HepG2 (cell line): Measurements from ENCODE around the gene NCOA3. TPM values are rescaled to one million over a fixed set of nuclear protein-coding genes. Genes with fewer than 3 reads are reported as not detected.

Experiments used
- ATAC-seq: fragments of 200-7000 bp; cut with Tn5 transposase; 3 replicates; pipeline ENCODE4 v1.9.1; 2020; ENCODE audit warnings: mild to moderate bottlenecking, moderate library complexity
- BruUV-seq: library from RNA; stranded (reverse); fragments of 400-500 nt; replicated peaks from 2 replicates; lab custom pipeline; 2021; lab: Mats Ljungman, UMichigan
- CTCF ChIA-PET: fragments of 300-600 bp; formaldehyde crosslinking; extraction: SDS; loops from one replicate; lab custom pipeline; 2021; ENCODE audit warnings: low total read pairs, inconsistent platforms, low intra/inter-chr PET ratio; lab: Yijun Ruan, JAX
- POLR2A ChIA-PET: fragments of 350-600 bp; sonication (Branson Sonifier 250); formaldehyde crosslinking; loops from one replicate; lab custom pipeline; 2020; ENCODE audit warnings: antibody characterized with exemption, inconsistent platforms; lab: Yijun Ruan, JAX
- DNase-seq: peaks from one replicate; pipeline ENCODE4 v3.0.0-alpha.2; 2015; ENCODE audit warnings: low spot score
- FAIRE-seq: peaks from 3 replicates; lab custom pipeline; 2011; peaks lifted over from hg19 to GRCh38; lab: Jason Lieb, UNC
- H2AFZ ChIP-seq: one replicate; pipeline ENCODE4 v1.6.1; 2011; ENCODE audit warnings: low read length, inconsistent platforms
- H3K27ac ChIP-seq: fragments of 300-600 bp; 3 replicates; pipeline ENCODE4 v1.8.0; 2011; ENCODE audit warnings: mixed run types, mild to moderate bottlenecking, mixed read lengths, low read length, inconsistent platforms; ENCODE audit not compliant: insufficient read depth; ENCODE audit errors: extremely low read length
- H3K27me3 ChIP-seq, 2 experiments: fragments of 200-600 bp in 1 of 2; 2 replicates in 1 of 2; 3 replicates in 1 of 2; pipeline versions ENCODE4 v1.6.0 to v1.8.0; 2011; ENCODE audit warnings: low read length in 2 of 2, mild to moderate bottlenecking in 2 of 2, moderate library complexity in 2 of 2, inconsistent platforms in 1 of 2; ENCODE audit not compliant: insufficient read depth in 2 of 2, control insufficient read depth in 1 of 2
- H3K36me3 ChIP-seq, 2 experiments: fragments of 200-600 bp in 1 of 2; replicated peaks in 1 of 2; 2 replicates in 1 of 2; 3 replicates in 1 of 2; pipeline versions ENCODE4 v1.5.1 to v1.8.0; 2011; ENCODE audit warnings: low read length in 2 of 2, inconsistent platforms in 1 of 2; ENCODE audit not compliant: insufficient read depth in 2 of 2, control insufficient read depth in 1 of 2
- H3K4me1 ChIP-seq: 2 replicates; pipeline ENCODE4 v1.5.1; 2012; ENCODE audit warnings: low read length, inconsistent platforms; ENCODE audit not compliant: insufficient read depth
- H3K4me2 ChIP-seq: 2 replicates; pipeline ENCODE4 v1.6.0; 2011; ENCODE audit warnings: low read depth, low read length, inconsistent platforms
- H3K4me3 ChIP-seq, 3 experiments: fragments of 200-600 bp in 1 of 3; sonication (generic), shearing (Covaris generic) in 1 of 3; replicated peaks in 1 of 3; 2 replicates each; pipeline ENCODE4 v1.5.1; 2011 to 2016; ENCODE audit warnings: low read length in 3 of 3, inconsistent platforms in 2 of 3, low read depth in 2 of 3, mild to moderate bottlenecking in 2 of 3, control low read depth in 1 of 3, mixed read lengths in 1 of 3; ENCODE audit not compliant: insufficient read depth in 1 of 3
- H3K79me2 ChIP-seq: one replicate; pipeline ENCODE4 v1.6.1; 2011; ENCODE audit warnings: low read length, inconsistent platforms; ENCODE audit not compliant: insufficient read depth
- H3K9ac ChIP-seq: 2 replicates; pipeline ENCODE4 v1.6.0; 2011; ENCODE audit warnings: mild to moderate bottlenecking, low read depth, low read length, inconsistent platforms; ENCODE audit not compliant: insufficient read depth
- H3K9me3 ChIP-seq: 2 replicates; pipeline ENCODE4 v1.5.1; 2012; ENCODE audit warnings: mild to moderate bottlenecking, low read length
- H4K20me1 ChIP-seq: 2 replicates; pipeline ENCODE4 v1.6.0; 2011; ENCODE audit warnings: inconsistent platforms, mild to moderate bottlenecking, low read length, moderate library complexity; ENCODE audit not compliant: insufficient read depth
- BRCA1 ChIP-seq: sonication (generic); formaldehyde crosslinking; IDR thresholded peaks from 2 replicates; pipeline ENCODE4 v1.4.0; 2020; ENCODE audit warnings: missing genetic modification reagents
- MAFF ChIP-seq: IDR thresholded peaks from 2 replicates; pipeline ENCODE4 v1.6.1; 2011; ENCODE audit warnings: low read depth, low read length, improper control_type of control experiment
- MAFK ChIP-seq, 2 experiments: IDR thresholded peaks in 1 of 2; conservative IDR thresholded peaks in 1 of 2; 2 replicates each; pipeline ENCODE4 v1.6.1; 2011; ENCODE audit warnings: improper control_type of control experiment in 2 of 2, low read length in 2 of 2
- ZNF563 ChIP-seq: sonication (generic); formaldehyde crosslinking; IDR thresholded peaks from 2 replicates; pipeline ENCODE4 v1.8.0; 2022; ENCODE audit warnings: mild to moderate bottlenecking, moderate library complexity, missing genetic modification reagents
- ZNF652 ChIP-seq: IDR thresholded peaks from 2 replicates; pipeline ENCODE4 v1.6.1; 2016; ENCODE audit warnings: low read depth, borderline replicate concordance
- WGBS: methylation state at CpG from one replicate; pipeline ENCODE4 v1.1.6; 2017; ENCODE audit warnings: low lambda C conversion rate; 5-methylcytosine and 5-hydroxymethylcytosine counted together
- in situ Hi-C: cut with HindIII; loops from 2 replicates; pipeline ENCODE4 v1.10.0; 2017; ENCODE audit warnings: low pct_unique_long_range_greater_than_20kb; ENCODE audit not compliant: extremely low pct_ligation_motif_present
- intact Hi-C: fragments of 100-400 bp; cut with micrococcal nuclease; formaldehyde crosslinking; loops from one replicate; pipeline ENCODE4 v1.10.0; 2022; ENCODE audit not compliant: unreplicated experiment
- polyA plus RNA-seq, 8 experiments: library from polyadenylated mRNA; depleted of rRNA in 3 of 8; stranded (reverse) in 7 of 8; unstranded in 1 of 8; fragments of >200 nt; fragmentation: Illumina TruSeq in 4 of 8; extraction: Trizol in 4 of 8; gene quantifications; 2 replicates each; pipeline versions ENCODE4 v1.2.1 to v1.2.3, GENCODE V29; 2011 to 2016; ENCODE audit warnings: low read depth in 4 of 8, missing spikeins in 1 of 8, mixed read lengths in 1 of 8; ENCODE audit not compliant: insufficient read depth in 1 of 8
- total RNA-seq, 5 experiments: library from RNA; depleted of rRNA; stranded (reverse); fragments of >200 nt; fragmentation: Illumina TruSeq; extraction: Trizol; gene quantifications; 2 replicates each; pipeline ENCODE4 v1.2.3, GENCODE V29; 2016; ENCODE audit warnings: low read depth in 1 of 5
- TF ChIP-seq, protein P1 (sequence below): sonication (generic); formaldehyde crosslinking; IDR thresholded peaks from 2 replicates; pipeline ENCODE4 v1.5.0; 2020; ENCODE audit warnings: mild to moderate bottlenecking, missing genetic modification reagents, moderate library complexity
- TF ChIP-seq, protein P2 (sequence below): sonication (generic); formaldehyde crosslinking; IDR thresholded peaks from 2 replicates; pipeline ENCODE4 v1.5.1; 2020; ENCODE audit warnings: mild to moderate bottlenecking, missing genetic modification reagents, borderline replicate concordance

NCOA3 gene
- total and polyA plus RNA-seq, 2 of the 13 experiments (the other 11 are each of a cell fraction or from before 2014, with no cell fraction given), result 35.0 to 56.8 TPM

DNA sequence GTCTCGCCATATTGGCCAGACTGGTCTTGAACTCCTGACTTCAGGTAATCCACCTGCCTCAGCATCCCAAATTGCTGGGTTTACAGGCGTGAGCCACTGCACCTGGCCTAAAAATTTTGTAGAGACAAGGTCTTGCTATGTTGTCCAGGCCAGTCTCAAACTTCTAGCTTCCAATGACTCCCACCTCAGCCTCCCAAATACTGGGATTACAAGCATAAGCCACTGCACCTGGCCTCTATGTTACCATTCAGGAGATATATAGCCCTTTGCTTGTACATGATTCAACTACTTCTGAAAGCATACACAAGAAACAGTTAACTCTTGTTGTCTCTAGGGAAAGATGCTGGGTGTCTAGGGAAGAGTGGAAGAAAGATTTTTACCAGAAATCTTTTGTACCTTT, 19.0 kb upstream of the NCOA3 start:
- Histone ChIP-seq H3K27me3 (no peaks in the 10 kb centered on the region), H3K4me2 (no peak overlapping the region), H3K9ac (no peak overlapping the region), H3K4me3 (no peak overlapping the region), H4K20me1 (no peaks in the 10 kb centered on the region), H3K79me2 (no peaks in the 10 kb centered on the region), H2AFZ (no peak overlapping the region), H3K4me1 (peaks cover 31% of the 10 kb centered on the region), H3K27ac (no peak overlapping the region), H3K36me3 (no peaks in the 10 kb centered on the region), H3K9me3 (no peaks in the 10 kb centered on the region)
- TF ChIP-seq ZNF563 (CRISPR knock-in tag), result 0 out of 2 replicates have a peak, but pooled peaks have one; percentile 30
- TF ChIP-seq, protein P1, sequence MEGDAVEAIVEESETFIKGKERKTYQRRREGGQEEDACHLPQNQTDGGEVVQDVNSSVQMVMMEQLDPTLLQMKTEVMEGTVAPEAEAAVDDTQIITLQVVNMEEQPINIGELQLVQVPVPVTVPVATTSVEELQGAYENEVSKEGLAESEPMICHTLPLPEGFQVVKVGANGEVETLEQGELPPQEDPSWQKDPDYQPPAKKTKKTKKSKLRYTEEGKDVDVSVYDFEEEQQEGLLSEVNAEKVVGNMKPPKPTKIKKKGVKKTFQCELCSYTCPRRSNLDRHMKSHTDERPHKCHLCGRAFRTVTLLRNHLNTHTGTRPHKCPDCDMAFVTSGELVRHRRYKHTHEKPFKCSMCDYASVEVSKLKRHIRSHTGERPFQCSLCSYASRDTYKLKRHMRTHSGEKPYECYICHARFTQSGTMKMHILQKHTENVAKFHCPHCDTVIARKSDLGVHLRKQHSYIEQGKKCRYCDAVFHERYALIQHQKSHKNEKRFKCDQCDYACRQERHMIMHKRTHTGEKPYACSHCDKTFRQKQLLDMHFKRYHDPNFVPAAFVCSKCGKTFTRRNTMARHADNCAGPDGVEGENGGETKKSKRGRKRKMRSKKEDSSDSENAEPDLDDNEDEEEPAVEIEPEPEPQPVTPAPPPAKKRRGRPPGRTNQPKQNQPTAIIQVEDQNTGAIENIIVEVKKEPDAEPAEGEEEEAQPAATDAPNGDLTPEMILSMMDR (CRISPR knock-in tag), result no peak
- ChIA-PET POLR2A (interaction anchor here (1.3 kb wide), 1 partner anchor 18 kb away, joined by 3 read pairs; no protein-coding TSS in a partner anchor), CTCF (no interaction called here)
- ATAC-seq (no peak), DNase-seq (no peak), FAIRE-seq (no peak)
- WGBS, result 93% methylated on average over 2 of the region's 2 CpGs
- intact Hi-C loops (no loop called here), in situ Hi-C loops (no loop called here)
- no TSS peak for BruUV-seq

DNA sequence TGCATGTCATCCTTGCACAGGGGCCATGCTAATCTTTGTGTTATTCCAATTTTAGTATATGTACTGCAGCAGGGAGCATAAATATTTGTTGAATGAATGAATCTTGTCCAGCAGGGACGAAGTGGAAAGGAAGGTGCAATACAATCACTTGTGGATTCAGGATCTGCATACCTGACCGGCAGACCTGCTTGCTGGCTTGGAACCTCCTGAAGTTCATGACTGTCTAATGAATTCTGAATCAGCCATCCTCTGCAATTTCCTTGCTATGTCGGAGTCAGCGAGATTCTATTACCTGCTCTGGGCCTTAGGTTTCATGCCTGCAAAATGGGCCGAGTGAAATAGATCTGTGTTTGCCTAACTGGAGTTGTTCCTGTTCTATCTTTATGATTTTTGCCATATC, 17.4 kb upstream of the NCOA3 start:
- intact Hi-C loops (no loop called here), in situ Hi-C loops (no loop called here)
- ATAC-seq (no peak), FAIRE-seq (no peak), DNase-seq (no peak)
- Histone ChIP-seq H3K79me2 (no peaks in the 10 kb centered on the region), H2AFZ (no peak overlapping the region), H3K9ac (no peak overlapping the region), H4K20me1 (no peaks in the 10 kb centered on the region), H3K4me1 (peaks cover 21% of the 10 kb centered on the region), H3K27me3 (no peaks in the 10 kb centered on the region), H3K9me3 (no peaks in the 10 kb centered on the region), H3K4me2 (no peak overlapping the region), H3K27ac (no peak overlapping the region), H3K36me3 (no peaks in the 10 kb centered on the region), H3K4me3 (no peak overlapping the region)
- POLR2A ChIA-PET, result interaction anchor here (1.3 kb wide), 1 partner anchor 20 kb away, joined by 3 read pairs; no protein-coding TSS in a partner anchor
- CTCF ChIA-PET, result no interaction called here
- 92% methylated on average over 5 of the region's 5 CpGs for WGBS
- TF ChIP-seq MAFF (peak; percentile 28; the same call in 1 of the 2 replicates), MAFK (conservative IDR thresholded peaks at IDR 0.05 in 1 of 2, IDR thresholded peaks at IDR 0.05 in 1 of 2; ENCODE audit: low read length in 2 of 2) (peak; percentile 23 to 42; a peak in 2 of 4 replicates), BRCA1 (no peak), ZNF652 (CRISPR knock-in tag) (no peak)
- TF ChIP-seq, protein P2, sequence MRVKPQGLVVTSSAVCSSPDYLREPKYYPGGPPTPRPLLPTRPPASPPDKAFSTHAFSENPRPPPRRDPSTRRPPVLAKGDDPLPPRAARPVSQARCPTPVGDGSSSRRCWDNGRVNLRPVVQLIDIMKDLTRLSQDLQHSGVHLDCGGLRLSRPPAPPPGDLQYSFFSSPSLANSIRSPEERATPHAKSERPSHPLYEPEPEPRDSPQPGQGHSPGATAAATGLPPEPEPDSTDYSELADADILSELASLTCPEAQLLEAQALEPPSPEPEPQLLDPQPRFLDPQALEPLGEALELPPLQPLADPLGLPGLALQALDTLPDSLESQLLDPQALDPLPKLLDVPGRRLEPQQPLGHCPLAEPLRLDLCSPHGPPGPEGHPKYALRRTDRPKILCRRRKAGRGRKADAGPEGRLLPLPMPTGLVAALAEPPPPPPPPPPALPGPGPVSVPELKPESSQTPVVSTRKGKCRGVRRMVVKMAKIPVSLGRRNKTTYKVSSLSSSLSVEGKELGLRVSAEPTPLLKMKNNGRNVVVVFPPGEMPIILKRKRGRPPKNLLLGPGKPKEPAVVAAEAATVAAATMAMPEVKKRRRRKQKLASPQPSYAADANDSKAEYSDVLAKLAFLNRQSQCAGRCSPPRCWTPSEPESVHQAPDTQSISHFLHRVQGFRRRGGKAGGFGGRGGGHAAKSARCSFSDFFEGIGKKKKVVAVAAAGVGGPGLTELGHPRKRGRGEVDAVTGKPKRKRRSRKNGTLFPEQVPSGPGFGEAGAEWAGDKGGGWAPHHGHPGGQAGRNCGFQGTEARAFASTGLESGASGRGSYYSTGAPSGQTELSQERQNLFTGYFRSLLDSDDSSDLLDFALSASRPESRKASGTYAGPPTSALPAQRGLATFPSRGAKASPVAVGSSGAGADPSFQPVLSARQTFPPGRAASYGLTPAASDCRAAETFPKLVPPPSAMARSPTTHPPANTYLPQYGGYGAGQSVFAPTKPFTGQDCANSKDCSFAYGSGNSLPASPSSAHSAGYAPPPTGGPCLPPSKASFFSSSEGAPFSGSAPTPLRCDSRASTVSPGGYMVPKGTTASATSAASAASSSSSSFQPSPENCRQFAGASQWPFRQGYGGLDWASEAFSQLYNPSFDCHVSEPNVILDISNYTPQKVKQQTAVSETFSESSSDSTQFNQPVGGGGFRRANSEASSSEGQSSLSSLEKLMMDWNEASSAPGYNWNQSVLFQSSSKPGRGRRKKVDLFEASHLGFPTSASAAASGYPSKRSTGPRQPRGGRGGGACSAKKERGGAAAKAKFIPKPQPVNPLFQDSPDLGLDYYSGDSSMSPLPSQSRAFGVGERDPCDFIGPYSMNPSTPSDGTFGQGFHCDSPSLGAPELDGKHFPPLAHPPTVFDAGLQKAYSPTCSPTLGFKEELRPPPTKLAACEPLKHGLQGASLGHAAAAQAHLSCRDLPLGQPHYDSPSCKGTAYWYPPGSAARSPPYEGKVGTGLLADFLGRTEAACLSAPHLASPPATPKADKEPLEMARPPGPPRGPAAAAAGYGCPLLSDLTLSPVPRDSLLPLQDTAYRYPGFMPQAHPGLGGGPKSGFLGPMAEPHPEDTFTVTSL (CRISPR knock-in tag), result no peak
- BruUV-seq, result no TSS peak
